A549 (cell line): ENCODE data around the gene SMTN. TPM values are rescaled to one million over a fixed set of nuclear protein-coding genes. Genes with fewer than 3 reads are reported as not detected.
A peak's percentile ranks its signal among the peaks of the same experiment; 100 is the strongest.

Experiments
- ATAC-seq, 2 experiments: fragments of 200-7000 bp in 1 of 2; fragments of >200 bp in 1 of 2; cut with Nextera tagmentation in 1 of 2; cut with Tn5 transposase in 1 of 2; 3 replicates each; pipeline versions ENCODE4 v1.8.0 to v1.9.1; 2018 to 2020; ENCODE audit warnings: mild to moderate bottlenecking in 1 of 2, moderate library complexity in 1 of 2
- CTCF ChIA-PET: fragments of 300-600 bp; sonication (Branson Sonifier 250); formaldehyde crosslinking; extraction: SDS; loops from one replicate; lab custom pipeline; 2021; ENCODE audit warnings: antibody characterized with exemption, inconsistent platforms; lab: Yijun Ruan, JAX
- POLR2A ChIA-PET: fragments of 350-600 bp; formaldehyde crosslinking; extraction: SDS; loops from one replicate; lab custom pipeline; 2021; ENCODE audit warnings: antibody characterized with exemption, inconsistent platforms; lab: Yijun Ruan, JAX
- DNase-seq, 2 experiments: peaks; one replicate each; pipeline versions ENCODE4 v3.0.0 to v3.0.0-alpha.2; 2011 to 2016; ENCODE audit warnings: low read depth in 1 of 2, low spot score in 1 of 2
- FAIRE-seq: peaks from 2 replicates; lab custom pipeline; 2011; peaks lifted over from hg19 to GRCh38; lab: Jason Lieb, UNC
- H3K27ac ChIP-seq, 2 experiments: fragments of >200 bp; sonication (Bioruptor Twin); formaldehyde crosslinking; 3 replicates each; pipeline ENCODE4 v1.5.1; 2016 to 2017
- H3K4me1 ChIP-seq: fragments of >200 bp; sonication (Bioruptor Twin); formaldehyde crosslinking; 3 replicates; pipeline ENCODE4 v1.6.1; 2016
- H3K4me2 ChIP-seq: fragments of >200 bp; sonication (Bioruptor Twin); formaldehyde crosslinking; 3 replicates; pipeline ENCODE4 v1.6.1; 2016
- H3K4me3 ChIP-seq: fragments of >200 bp; sonication (Bioruptor Twin); formaldehyde crosslinking; 3 replicates; pipeline ENCODE4 v1.5.1; 2016
- H3K9me3 ChIP-seq: fragments of >200 bp; sonication (Bioruptor Twin); formaldehyde crosslinking; 3 replicates; pipeline ENCODE4 v1.6.1; 2016
- BHLHE40 ChIP-seq: IDR thresholded peaks from 2 replicates; pipeline ENCODE4 v1.6.1; 2012; ENCODE audit warnings: low read depth, low read length, inconsistent platforms
- CEBPB ChIP-seq, 2 experiments: fragments of >200 bp in 1 of 2; sonication (Bioruptor Twin) in 1 of 2; formaldehyde crosslinking in 1 of 2; IDR thresholded peaks; 2 replicates each; pipeline ENCODE4 v1.6.1; 2012 to 2016
- CHD4 ChIP-seq: fragments of 200-600 bp; sonication (generic); IDR thresholded peaks from 2 replicates; pipeline ENCODE4 v1.6.1; 2016; ENCODE audit warnings: antibody characterized with exemption, mild to moderate bottlenecking, borderline replicate concordance
- CTCF ChIP-seq: fragments of >200 bp; sonication (Bioruptor Twin); formaldehyde crosslinking; IDR thresholded peaks from 3 replicates; pipeline ENCODE4 v1.5.1; 2016
- E2F6 ChIP-seq: IDR thresholded peaks from 2 replicates; pipeline ENCODE4 v1.6.1; 2012; ENCODE audit warnings: low read depth, borderline replicate concordance
- FOXS1 ChIP-seq: fragments of 250-450 bp; sonication (Bioruptor Pico); IDR thresholded peaks from 2 replicates; pipeline ENCODE4 v1.5.0; 2020; ENCODE audit warnings: mild to moderate bottlenecking, moderate library complexity
- HMGXB4 ChIP-seq: fragments of 250-450 bp; sonication (Bioruptor Pico); IDR thresholded peaks from 2 replicates; pipeline ENCODE4 v1.5.0; 2021; ENCODE audit warnings: mild to moderate bottlenecking, moderate library complexity, borderline replicate concordance
- HOXB13 ChIP-seq: fragments of 250-450 bp; sonication (Bioruptor Pico); IDR thresholded peaks from 2 replicates; pipeline ENCODE4 v1.5.0; 2020; ENCODE audit warnings: low read depth, mild to moderate bottlenecking, moderate library complexity
- HOXB5 ChIP-seq: fragments of 250-450 bp; sonication (Bioruptor Pico); IDR thresholded peaks from 2 replicates; pipeline ENCODE4 v1.5.0; 2020; ENCODE audit warnings: mild to moderate bottlenecking, moderate library complexity
- JUNB ChIP-seq: fragments of >200 bp; sonication (Bioruptor Twin); formaldehyde crosslinking; IDR thresholded peaks from 2 replicates; pipeline ENCODE4 v1.6.1; 2016
- MAX ChIP-seq: IDR thresholded peaks from 2 replicates; pipeline ENCODE4 v1.6.1; 2012
- NR3C1 ChIP-seq: fragments of >200 bp; sonication (Bioruptor Twin); formaldehyde crosslinking; IDR thresholded peaks from 3 replicates; pipeline ENCODE4 v1.6.1; 2017
- PBX3 ChIP-seq: IDR thresholded peaks from 2 replicates; pipeline ENCODE4 v1.6.1; 2012
- POLR2A ChIP-seq: IDR thresholded peaks from 2 replicates; pipeline ENCODE4 v1.6.1; 2012; ENCODE audit warnings: mild to moderate bottlenecking, low read length
- RAD21 ChIP-seq, 2 experiments: fragments of >200 bp in 1 of 2; sonication (Bioruptor Twin) in 1 of 2; formaldehyde crosslinking in 1 of 2; IDR thresholded peaks in 1 of 2; conservative IDR thresholded peaks in 1 of 2; 2 replicates in 1 of 2; 3 replicates in 1 of 2; pipeline ENCODE4 v1.6.1; 2012 to 2018; ENCODE audit warnings: inconsistent platforms in 1 of 2
- RCOR1 ChIP-seq: fragments of 150-350 bp; IDR thresholded peaks from 2 replicates; pipeline ENCODE4 v1.6.1; 2014; ENCODE audit warnings: antibody characterized with exemption, low read length, low read depth
- TFCP2L1 ChIP-seq: fragments of 250-450 bp; sonication (Bioruptor Pico); IDR thresholded peaks from 2 replicates; pipeline ENCODE4 v1.5.0; 2021; ENCODE audit warnings: mild to moderate bottlenecking
- ZC3H11A ChIP-seq: fragments of 450-650 bp; IDR thresholded peaks from 2 replicates; pipeline ENCODE4 v1.6.1; 2014; ENCODE audit warnings: antibody characterized with exemption, mild to moderate bottlenecking
- ZNF302 ChIP-seq: fragments of 250-450 bp; sonication (Bioruptor Pico); IDR thresholded peaks from 2 replicates; pipeline ENCODE4 v1.9.0; 2021; ENCODE audit warnings: inconsistent platforms, mild to moderate bottlenecking, moderate library complexity
- ZSCAN20 ChIP-seq: fragments of 250-450 bp; sonication (Bioruptor Pico); IDR thresholded peaks from 2 replicates; pipeline ENCODE4 v1.8.0; 2022; ENCODE audit warnings: mild to moderate bottlenecking, moderate library complexity
- WGBS: methylation state at CpG from one replicate; pipeline ENCODE4 v1.1.6; 2017; ENCODE audit errors: missing lambda C conversion rate; 5-methylcytosine and 5-hydroxymethylcytosine counted together
- polyA plus RNA-seq, 4 experiments: library from polyadenylated mRNA; depleted of rRNA in 3 of 4; stranded (reverse); fragments of >200 nt; fragmentation: RNase III in 1 of 4; extraction: RNeasy Plus Mini Kit Qiagen cat#74134 plus additional on column Dnase treatment in 1 of 4; gene quantifications; 2 replicates in 3 of 4; 3 replicates in 1 of 4; pipeline ENCODE4 v1.2.3, GENCODE V29; 2011 to 2017

The SMTN gene
- polyA plus RNA-seq, 2 of the 4 experiments (the other 2 are of a cell fraction), result 12.7 to 33.1 TPM

GRCh38 chr22:31121403-31121802 lies 40.3 kb downstream of the SMTN start:
- no peak for FAIRE-seq

GRCh38 chr22:31122196-31122531 lies 41.0 kb downstream of the SMTN start:
- Histone ChIP-seq H3K4me3 (no peak overlapping the region), H3K9me3 (no peaks in the 10 kb centered on the region)
- DNase-seq, result no peak
- CTCF ChIA-PET, result interaction anchor here (0.9 kb wide), 1 partner anchor 15 kb away, joined by 7 read pairs; the partner anchor contains the start of gene SELENOM
- no peak for ATAC-seq
- POLR2A ChIA-PET, result interaction anchor here (1.0 kb wide), 1 partner anchor 14 kb away, joined by 8 read pairs; the partner anchor contains the start of gene SELENOM
- no peak for TF ChIP-seq CTCF
- TF ChIP-seq PBX3, result no peak
- TF ChIP-seq ZSCAN20 (CRISPR knock-in tag), result no peak
- TF ChIP-seq HOXB13 (CRISPR knock-in tag), result no peak
- no peak for TF ChIP-seq ZNF302
- no peak for TF ChIP-seq RCOR1
- no peak for TF ChIP-seq TFCP2L1 (CRISPR knock-in tag)
- no peak for TF ChIP-seq JUNB
- no peak for TF ChIP-seq HOXB5 (CRISPR knock-in tag)
- no peak for TF ChIP-seq FOXS1
- TF ChIP-seq CEBPB (IDR thresholded peaks at IDR 0.05), result no peak
- no peak for TF ChIP-seq RAD21 (conservative IDR thresholded peaks at IDR 0.05 in 1 of 2, IDR thresholded peaks at IDR 0.05 in 1 of 2)
- no peak for TF ChIP-seq POLR2A
- TF ChIP-seq MAX, result no peak
- TF ChIP-seq BHLHE40, result no peak
- no peak for TF ChIP-seq HMGXB4 (CRISPR knock-in tag)
- no peak for TF ChIP-seq E2F6
- no peak for TF ChIP-seq NR3C1
- TF ChIP-seq CHD4, result no peak
- TF ChIP-seq, all 56 proteins: peak for 0
- WGBS, result 75% methylated on average over 2 of the region's 2 CpGs
- Histone ChIP-seq H3K27ac (peak overlapping the region; percentile 81 to 94; a peak in 5 of 6 replicates), H3K4me1 (peaks cover 11% of the 10 kb centered on the region), H3K4me2 (peak overlapping the region; percentile 92)
- FAIRE-seq, result no peak

More at GRCh38 chr22:31121403-31121802, 40.3 kb downstream of the SMTN start:
- ChIA-PET CTCF (interaction anchor here (2.9 kb wide), 1 partner anchor 13 kb away, joined by 19 read pairs; the partner anchor contains the start of gene SELENOM), POLR2A (no interaction called here)
- no peak overlapping the region for H3K4me3 ChIP-seq
- H3K4me1 ChIP-seq, result peaks cover 11% of the 10 kb centered on the region
- ATAC-seq (no peak), DNase-seq (no peak)
- TF ChIP-seq ZC3H11A (no peak), FOXS1 (no peak)
- no peaks in the 10 kb centered on the region for H3K9me3 ChIP-seq
- 91% methylated on average over 4 of the region's 4 CpGs for WGBS
- H3K4me2 ChIP-seq, result no peak overlapping the region
- H3K27ac ChIP-seq, result no peak overlapping the region
